Endothelial cell of umbilical vein (primary cell): ENCODE measurements around the gene SCAPER. TPM values are rescaled to one million over a fixed set of nuclear protein-coding genes. Genes with fewer than 3 reads are reported as not detected.

Experiments used
- BruUV-seq: library from RNA; stranded (reverse); fragments of 400-500 nt; replicated peaks from 2 replicates; lab custom pipeline; 2021; lab: Mats Ljungman, UMichigan
- CTCF ChIA-PET: fragments of 300-600, 350-600 bp; sonication (Branson Sonifier 250); formaldehyde crosslinking; loops from one replicate; lab custom pipeline; 2021; ENCODE audit warnings: antibody characterized with exemption, inconsistent platforms; lab: Charles Lee
- POLR2A ChIA-PET: fragments of 300-600, 350-600 bp; sonication (Branson Sonifier 250); formaldehyde crosslinking; loops from one replicate; lab custom pipeline; 2021; ENCODE audit warnings: antibody characterized with exemption, inconsistent platforms; lab: Charles Lee
- DNase-seq: peaks from one replicate; pipeline ENCODE4 v3.0.0-alpha.2; 2011; ENCODE audit warnings: low read depth, low spot score
- FAIRE-seq: peaks from 2 replicates; lab custom pipeline; 2011; peaks lifted over from hg19 to GRCh38; lab: Jason Lieb, UNC
- H2AFZ ChIP-seq: 2 replicates; pipeline ENCODE4 v1.6.0; 2012; ENCODE audit warnings: low read depth, low read length, control low read depth, inconsistent platforms
- H3K27ac ChIP-seq: 2 replicates; pipeline ENCODE4 v1.5.1; 2011; ENCODE audit warnings: low read depth, mild to moderate bottlenecking, control low read depth, low read length, moderate library complexity; ENCODE audit not compliant: insufficient read depth
- H3K27me3 ChIP-seq, 2 experiments: 2 replicates each; pipeline versions ENCODE4 v1.6.0 to v1.6.1; 2011; ENCODE audit warnings: low read length in 2 of 2, mixed read lengths in 1 of 2; ENCODE audit not compliant: control insufficient read depth in 2 of 2, insufficient read depth in 2 of 2
- H3K36me3 ChIP-seq, 2 experiments: 2 replicates in 1 of 2; 3 replicates in 1 of 2; pipeline ENCODE4 v1.5.1; 2011; ENCODE audit warnings: low read length in 2 of 2, mild to moderate bottlenecking in 1 of 2, moderate library complexity in 1 of 2; ENCODE audit not compliant: control insufficient read depth in 2 of 2, insufficient read depth in 2 of 2; ENCODE audit errors: extremely low read depth in 1 of 2
- H3K4me1 ChIP-seq: 3 replicates; pipeline ENCODE4 v1.5.1; 2011; ENCODE audit warnings: mild to moderate bottlenecking, low read length; ENCODE audit not compliant: control insufficient read depth, insufficient read depth; ENCODE audit errors: extremely low read depth
- H3K4me2 ChIP-seq: 2 replicates; pipeline ENCODE4 v1.6.1; 2011; ENCODE audit warnings: low read length, control low read depth, mixed read lengths; ENCODE audit not compliant: insufficient read depth
- H3K4me3 ChIP-seq, 3 experiments: fragments of 200-600 bp in 1 of 3; sonication (generic), shearing (Covaris generic) in 1 of 3; replicated peaks in 1 of 3; 2 replicates each; pipeline ENCODE4 v1.5.1; 2011 to 2016; ENCODE audit warnings: control low read depth in 3 of 3, low read length in 3 of 3, mild to moderate bottlenecking in 2 of 3, inconsistent platforms in 1 of 3, low read depth in 1 of 3, moderate library complexity in 1 of 3; ENCODE audit not compliant: insufficient read depth in 1 of 3
- H3K79me2 ChIP-seq: 2 replicates; pipeline ENCODE4 v1.6.0; 2012; ENCODE audit warnings: low read length, inconsistent platforms; ENCODE audit not compliant: control insufficient read depth, insufficient read depth
- H3K9ac ChIP-seq: replicated peaks from 2 replicates; pipeline ENCODE3; 2011; ENCODE audit warnings: low read length, control low read depth; ENCODE audit not compliant: insufficient read depth; ENCODE audit errors: extremely low read depth
- H3K9me1 ChIP-seq: replicated peaks from 3 replicates; pipeline ENCODE4 v1.6.0; 2011; ENCODE audit warnings: mild to moderate bottlenecking, low read length; ENCODE audit not compliant: control insufficient read depth, insufficient read depth; ENCODE audit errors: extremely low read depth
- H3K9me3 ChIP-seq: replicated peaks from 2 replicates; pipeline ENCODE4 v1.5.1; 2012; ENCODE audit warnings: low read length, inconsistent platforms; ENCODE audit not compliant: control insufficient read depth, insufficient read depth
- H4K20me1 ChIP-seq: replicated peaks from 2 replicates; pipeline ENCODE3; 2011; ENCODE audit warnings: mild to moderate bottlenecking, low read length; ENCODE audit not compliant: control insufficient read depth, insufficient read depth; ENCODE audit errors: extremely low read depth
- CTCF ChIP-seq, 2 donors: IDR thresholded peaks; 1 replicate in 1 of 2; 2 replicates in 1 of 2; pipeline ENCODE4 v1.5.1; 2011; ENCODE audit warnings: low read length in 2 of 2, mild to moderate bottlenecking in 2 of 2, moderate library complexity in 2 of 2, control low read depth in 1 of 2, inconsistent platforms in 1 of 2, low read depth in 1 of 2; ENCODE audit not compliant: insufficient read depth in 1 of 2; ENCODE audit errors: extremely low read depth in 1 of 2
- EZH2 ChIP-seq: IDR thresholded peaks from 2 replicates; pipeline ENCODE4 v1.6.1; 2012; ENCODE audit warnings: borderline replicate concordance, low read depth, mild to moderate bottlenecking, moderate library complexity, low read length, inconsistent platforms; ENCODE audit not compliant: severe bottlenecking
- FOS ChIP-seq: IDR thresholded peaks from 2 replicates; pipeline ENCODE4 v1.6.1; 2011; ENCODE audit warnings: mild to moderate bottlenecking, low read length, moderate library complexity, borderline replicate concordance; ENCODE audit not compliant: insufficient read depth
- GATA2 ChIP-seq: IDR thresholded peaks from 2 replicates; pipeline ENCODE4 v1.7.0; 2011; ENCODE audit warnings: low read depth, mild to moderate bottlenecking, moderate library complexity, mixed read lengths, low read length; ENCODE audit not compliant: insufficient read length, insufficient read depth
- JUN ChIP-seq: IDR thresholded peaks from 2 replicates; pipeline ENCODE4 v1.6.1; 2011; ENCODE audit warnings: borderline replicate concordance, low read depth; ENCODE audit not compliant: insufficient read length, insufficient read depth
- MAX ChIP-seq: IDR thresholded peaks from 2 replicates; pipeline ENCODE4 v1.6.1; 2011; ENCODE audit not compliant: insufficient read depth, insufficient read length
- MYC ChIP-seq: IDR thresholded peaks from one replicate; pipeline ENCODE4 v1.6.1; 2011; ENCODE audit warnings: mild to moderate bottlenecking, low read depth, low read length
- POLR2A ChIP-seq: IDR thresholded peaks from 2 replicates; pipeline ENCODE4 v1.6.1; 2012; ENCODE audit warnings: low read depth, mild to moderate bottlenecking, control low read depth, low read length
- POLR2AphosphoS5 ChIP-seq: IDR thresholded peaks from 2 replicates; pipeline ENCODE4 v1.6.1; 2012; ENCODE audit warnings: low read depth, mild to moderate bottlenecking, control low read depth, low read length, moderate library complexity; ENCODE audit not compliant: insufficient read depth
- dilution Hi-C: fragments of 300-500 bp; cut with MboI; formaldehyde crosslinking; loops from one replicate; pipeline ENCODE4 v1.15.0; 2019; ENCODE audit warnings: low sequenced_read_pairs; ENCODE audit not compliant: extremely low pct_ligation_motif_present
- intact Hi-C: fragments of 100-400 bp; cut with micrococcal nuclease; formaldehyde crosslinking; loops from one replicate; pipeline ENCODE4 v1.10.0; 2022
- polyA plus RNA-seq, 4 experiments: library from polyadenylated mRNA; depleted of rRNA in 3 of 4; stranded (reverse) in 3 of 4; unstranded in 1 of 4; fragments of >200 nt; gene quantifications; 2 replicates each; pipeline versions ENCODE4 v1.2.1 to v1.2.3, GENCODE V29; 2011 to 2012; ENCODE audit warnings: missing spikeins in 1 of 4
- total RNA-seq: library from RNA; stranded (reverse); gene quantifications from 2 replicates; pipeline ENCODE4 v1.2.3, GENCODE V29; 2021

SCAPER gene
- total and polyA plus RNA-seq, 2 donors (not counting 3 experiments of a cell fraction or from before 2014, with no cell fraction given), result 2.7 to 12.7 TPM

- Histone ChIP-seq H3K27ac (no peak overlapping the region), H3K9ac (no peak overlapping the region), H3K4me3 (no peak overlapping the region), H2AFZ (no peak overlapping the region), H3K79me2 (no peaks in the 10 kb centered on the region), H3K27me3 (no peaks in the 10 kb centered on the region), H3K4me2 (no peak overlapping the region), H3K36me3 (no peaks in the 10 kb centered on the region), H4K20me1 (no peaks in the 10 kb centered on the region), H3K4me1 (no peaks in the 10 kb centered on the region), H3K9me1 (no peaks in the 10 kb centered on the region), H3K9me3 (no peaks in the 10 kb centered on the region)
- BruUV-seq, result no TSS peak
- ChIA-PET POLR2A (no interaction called here), CTCF (no interaction called here)
- FAIRE-seq (no peak), DNase-seq (no peak)
- TF ChIP-seq JUN, result no peak
- intact Hi-C loops, result no loop called here
- dilution Hi-C loops, result no loop called here
Measured at GRCh38 chr15:76636059-76636458, 269.1 kb downstream of the SCAPER start.

- Histone ChIP-seq H3K4me1 (no peaks in the 10 kb centered on the region), H3K27me3 (no peaks in the 10 kb centered on the region), H3K9me1 (no peaks in the 10 kb centered on the region), H3K9me3 (no peaks in the 10 kb centered on the region), H3K79me2 (no peaks in the 10 kb centered on the region), H3K4me2 (no peak overlapping the region), H2AFZ (no peak overlapping the region), H3K36me3 (no peaks in the 10 kb centered on the region), H4K20me1 (no peaks in the 10 kb centered on the region), H3K27ac (no peak overlapping the region), H3K4me3 (no peak overlapping the region), H3K9ac (no peak overlapping the region)
- dilution Hi-C loops, result no loop called here
- intact Hi-C loops, result no loop called here
- CTCF ChIA-PET, result interaction anchor here (1.1 kb wide), 1 partner anchor 10 kb away, joined by 4 read pairs; no protein-coding TSS in a partner anchor
- TF ChIP-seq POLR2A (no peak), POLR2AphosphoS5 (no peak), GATA2 (no peak), CTCF (IDR thresholded peaks at IDR 0.05; ENCODE audit: extremely low read depth in 1 of 2, insufficient read depth in 1 of 2, low read depth in 1 of 2, low read length in 2 of 2) (no peak), FOS (no peak), MAX (no peak), EZH2 (no peak), JUN (no peak), MYC (no peak)
- FAIRE-seq (no peak), DNase-seq (peak; percentile 17)
- BruUV-seq, result no TSS peak
- POLR2A ChIA-PET, result no interaction called here
Measured at GRCh38 chr15:76626611-76627010, 278.5 kb downstream of the SCAPER start.
